ENCODE measurements around the gene ARHGAP44.

ARHGAP44 gene

DNA sequence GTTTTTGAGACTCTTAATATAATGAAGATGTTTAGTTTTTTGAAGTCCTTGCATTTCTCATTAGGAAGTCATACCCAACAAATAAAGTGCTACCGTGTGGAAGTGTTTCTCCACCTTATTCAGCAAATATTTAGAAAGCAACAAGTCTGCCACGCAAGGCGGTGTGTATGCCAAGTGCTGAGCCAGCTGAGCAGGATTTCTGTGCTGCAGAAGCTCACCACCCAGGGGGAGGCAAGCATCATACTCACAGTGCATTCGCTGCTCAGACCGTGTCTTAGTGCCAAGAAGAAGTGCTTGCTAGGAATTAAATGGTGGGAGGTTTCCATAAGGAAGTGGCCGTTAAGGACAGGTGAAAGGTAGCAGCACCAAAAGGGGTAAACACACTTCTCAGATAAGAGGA is 111.2 kb downstream of the ARHGAP44 start:
- DNase-seq (ENCODE audit: low spot score), result no peak

DNA sequence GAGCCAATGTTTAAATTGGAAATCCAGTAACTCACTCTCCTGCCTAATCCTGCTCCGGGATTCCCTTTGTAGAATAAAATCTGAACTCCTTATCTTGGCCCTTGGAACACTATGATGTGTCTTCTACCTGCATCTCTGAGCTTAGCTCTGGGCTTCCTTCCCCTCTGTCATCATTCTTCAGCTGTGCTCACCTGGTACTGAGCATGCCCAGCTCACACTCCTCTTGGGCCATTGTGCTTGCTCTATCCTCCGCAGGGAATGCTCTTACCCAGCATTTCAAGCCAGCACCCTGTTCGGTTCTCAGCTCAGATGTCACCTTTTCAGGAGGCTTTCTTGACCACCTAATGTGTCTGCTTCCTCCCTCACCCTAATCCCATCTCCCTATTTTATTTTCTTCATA is 112.7 kb downstream of the ARHGAP44 start:
- no peak for DNase-seq (ENCODE audit: low spot score)

DNA sequence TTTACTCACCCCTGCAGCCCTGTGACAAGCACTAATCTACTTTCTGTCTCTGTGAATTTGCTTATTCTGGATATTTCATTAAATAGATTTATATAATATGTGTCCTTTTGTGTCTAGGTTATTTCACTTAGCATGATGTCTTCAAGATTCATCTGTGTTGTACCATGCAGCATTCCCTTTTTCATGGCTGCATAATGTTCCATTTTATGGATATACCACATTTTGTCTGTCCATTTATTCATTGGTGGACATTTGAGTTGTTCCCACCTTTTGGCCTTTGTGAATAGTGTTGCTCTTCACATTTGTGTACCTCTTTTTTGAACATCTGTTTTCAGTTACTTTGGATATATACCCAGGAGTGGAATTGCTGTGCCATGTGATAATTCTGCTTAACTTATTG is 118.2 kb downstream of the ARHGAP44 start:
- DNase-seq (ENCODE audit: low spot score), result no peak

DNA sequence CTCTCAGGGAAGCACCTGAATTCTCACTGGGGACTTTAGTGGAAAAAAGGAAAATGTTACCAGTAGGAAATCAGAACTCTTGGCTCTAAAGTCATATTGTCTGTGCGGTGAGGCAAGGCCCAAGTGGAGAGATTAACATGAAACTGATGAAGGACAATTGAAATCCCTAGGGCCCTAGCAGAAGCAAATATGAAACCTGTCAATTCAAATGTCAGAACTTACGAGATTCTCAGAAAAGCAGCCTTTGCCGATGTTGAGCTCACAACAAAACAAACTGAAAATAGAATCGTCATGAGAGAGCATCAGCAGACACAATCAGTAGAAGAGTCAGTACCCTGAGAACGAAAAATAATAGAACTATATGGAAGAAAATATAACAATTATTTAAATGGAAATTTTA is 119.7 kb downstream of the ARHGAP44 start:
- no peak for DNase-seq (ENCODE audit: low spot score)

DNA sequence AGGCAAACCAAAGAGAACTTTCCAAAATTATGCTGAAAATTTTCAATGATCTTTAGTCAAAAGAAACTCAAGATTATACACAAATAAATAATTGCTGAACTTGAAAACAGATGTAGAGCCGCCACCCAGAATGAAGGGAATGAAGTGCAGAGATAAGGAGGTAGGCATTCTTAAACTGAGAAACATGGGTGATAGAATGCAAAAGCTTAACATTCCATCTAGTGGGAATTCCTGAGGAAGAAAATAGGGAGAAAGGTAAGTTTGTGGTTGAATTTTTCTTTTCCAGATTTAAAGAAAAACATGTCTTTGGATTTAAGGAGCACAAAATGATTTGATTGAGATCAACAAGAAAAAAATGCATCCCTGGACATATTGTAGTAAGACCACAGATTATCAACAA is 120.2 kb downstream of the ARHGAP44 start:
- no peak for DNase-seq (ENCODE audit: low spot score)

DNA sequence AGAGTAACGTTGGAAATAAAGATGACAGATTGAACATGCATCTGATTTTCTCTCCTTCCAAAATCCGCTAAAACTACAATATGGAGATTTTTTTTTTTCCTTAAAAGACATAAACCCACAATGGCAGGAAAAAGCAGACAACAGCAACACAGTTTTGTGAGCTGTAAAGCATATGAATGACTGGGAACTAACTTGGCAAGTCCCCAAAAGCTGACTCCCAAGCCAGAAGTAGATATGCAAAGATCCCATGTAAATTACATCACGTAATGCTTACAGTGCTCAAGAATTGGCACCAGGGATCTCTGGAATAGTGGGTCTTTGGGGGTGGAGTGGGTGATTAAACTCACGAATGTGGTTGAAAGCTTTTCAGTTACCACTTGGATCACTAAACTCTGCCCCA is 121.9 kb downstream of the ARHGAP44 start:
- DNase-seq (ENCODE audit: low spot score), result no peak

DNA sequence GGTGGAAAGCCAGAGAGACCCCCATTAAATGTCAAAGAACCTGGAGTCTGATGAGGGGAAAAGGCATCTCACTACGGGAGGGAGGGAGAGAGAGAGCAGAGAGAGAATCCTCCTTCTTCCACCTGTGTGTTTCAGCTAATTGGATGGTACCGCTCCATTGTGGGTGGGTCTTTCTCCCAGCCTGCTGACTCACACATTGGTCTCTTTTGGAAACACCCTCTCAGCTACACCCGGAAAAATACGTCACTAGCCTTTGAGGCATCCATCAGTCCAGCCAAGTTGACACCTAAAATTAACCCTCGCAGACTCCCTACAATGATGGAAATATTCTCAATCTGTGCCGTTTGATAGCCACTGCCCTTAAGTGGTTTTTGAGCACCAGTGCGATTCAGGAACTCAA is 128.1 kb downstream of the ARHGAP44 start:
- DNase-seq (ENCODE audit: low spot score), result no peak

DNA sequence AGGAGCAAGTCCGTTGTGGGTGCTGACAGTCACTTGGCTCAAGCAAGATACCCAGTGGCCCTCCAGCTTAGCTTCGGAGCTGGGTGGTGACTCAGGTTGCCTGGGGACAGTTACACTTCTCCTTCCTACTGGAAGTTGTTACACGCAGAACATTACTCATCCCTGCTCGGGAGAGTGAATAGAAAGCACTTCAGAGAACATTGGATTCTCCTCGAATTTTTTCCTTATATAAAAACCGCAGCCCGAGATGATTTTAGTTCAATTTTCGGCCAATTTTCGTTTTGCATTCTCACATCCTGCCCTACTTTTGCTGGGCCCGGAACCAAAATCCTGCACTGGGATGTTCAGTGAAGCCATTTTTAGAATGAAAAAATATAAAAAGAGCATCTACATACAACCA is 128.8 kb downstream of the ARHGAP44 start:
- DNase-seq (ENCODE audit: low spot score), result no peak

DNA sequence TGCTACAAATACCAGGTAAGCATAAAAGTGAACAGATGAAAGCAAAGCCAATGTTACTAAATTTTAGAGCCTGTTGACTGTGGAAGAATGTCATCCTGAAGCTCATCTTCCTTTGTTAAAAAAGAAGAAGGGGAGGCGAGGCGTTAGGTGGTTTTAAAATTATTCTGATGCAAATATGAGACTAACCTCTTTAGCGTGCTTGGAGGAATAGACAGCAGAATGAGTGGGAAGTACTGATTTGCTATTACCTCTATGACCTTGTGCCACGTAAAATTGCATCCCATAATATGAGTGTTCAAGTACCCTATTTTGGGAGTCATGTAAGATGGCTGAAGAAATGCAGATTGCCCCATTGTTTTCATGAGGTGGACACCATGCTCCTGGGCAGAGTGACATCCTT is 132.8 kb downstream of the ARHGAP44 start:
- DNase-seq (ENCODE audit: low spot score), result no peak

DNA sequence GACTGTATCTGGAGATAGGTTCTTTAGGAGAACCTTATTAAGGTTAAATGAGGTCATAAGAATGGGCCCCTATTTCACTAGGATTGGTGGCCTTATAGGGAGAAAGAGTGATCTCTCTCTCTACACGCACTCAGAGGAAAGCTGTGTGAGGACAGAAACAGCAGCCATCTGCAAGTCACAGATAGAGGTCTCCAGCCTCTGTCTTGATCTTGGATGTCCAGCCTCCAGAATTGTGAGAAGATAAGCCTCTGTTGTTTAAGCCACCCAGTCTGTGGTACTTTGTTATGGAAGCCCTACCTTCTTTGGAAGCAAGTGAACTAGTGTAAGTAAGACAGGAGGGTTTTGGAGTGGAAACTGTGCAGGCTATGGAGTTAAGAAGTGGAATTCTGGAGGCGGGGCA is 135.3 kb downstream of the ARHGAP44 start:
- no peak for DNase-seq (ENCODE audit: low spot score)

DNA sequence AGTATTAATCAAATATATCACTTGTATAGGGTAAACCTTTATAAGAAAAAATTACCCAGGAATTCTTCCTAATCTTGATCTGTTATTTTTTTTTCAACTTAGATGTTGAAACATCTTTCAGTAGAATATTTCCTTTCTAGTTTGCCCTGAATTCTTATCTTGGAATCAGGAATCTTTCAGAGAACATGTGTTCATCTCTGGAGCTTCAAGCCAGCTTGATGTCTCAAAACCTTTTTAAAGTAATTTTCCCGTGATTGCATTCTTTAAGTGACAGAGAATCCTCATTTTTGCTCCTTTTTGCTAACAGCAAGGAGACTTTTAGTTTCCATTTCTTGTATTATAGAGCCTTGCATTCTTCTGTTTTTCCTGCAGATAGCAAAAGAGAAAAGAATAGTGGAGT is 137.7 kb downstream of the ARHGAP44 start:
- DNase-seq (ENCODE audit: low spot score), result no peak

DNA sequence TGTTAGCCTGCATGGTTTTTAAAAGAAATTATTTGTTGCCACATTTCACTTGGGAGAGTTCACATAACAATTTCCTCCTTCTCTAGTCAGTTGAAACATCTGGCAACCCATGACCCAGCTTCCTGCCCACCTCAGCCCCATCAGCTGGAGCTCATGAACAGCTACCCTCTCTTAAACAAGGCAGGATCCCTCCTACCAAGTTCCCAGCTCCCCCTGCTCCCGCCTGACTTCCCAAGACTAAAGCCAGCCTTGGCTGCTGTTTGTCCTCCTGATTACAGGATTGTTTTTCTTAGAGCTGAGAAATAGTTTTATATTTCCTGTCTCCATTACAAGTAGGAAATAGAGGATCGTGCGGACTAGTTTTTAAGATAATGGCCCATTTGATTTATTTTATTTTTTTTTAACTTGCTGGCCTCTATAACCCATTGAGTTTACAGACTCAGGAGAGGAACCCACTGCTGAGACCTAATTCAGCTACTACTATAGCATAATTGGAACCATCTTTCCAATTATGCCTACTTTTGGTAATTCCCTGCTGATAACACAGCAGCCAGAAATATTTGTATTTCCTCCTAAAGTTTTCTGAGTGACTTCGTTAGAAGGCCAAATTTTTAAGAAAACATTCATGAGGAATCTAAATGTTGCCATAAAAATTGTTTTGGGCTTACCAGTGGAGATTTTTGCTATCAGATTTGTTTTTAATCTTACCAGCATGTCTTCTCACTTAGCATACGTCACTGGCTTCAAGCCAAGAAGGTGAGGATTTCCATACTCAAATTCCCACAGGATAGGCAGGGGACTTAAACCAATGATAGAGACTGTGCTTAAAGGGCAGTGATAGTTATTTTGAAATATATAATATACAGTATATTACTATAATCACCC is 138.5 kb downstream of the ARHGAP44 start:
- no peak for DNase-seq (ENCODE audit: low spot score)

DNA sequence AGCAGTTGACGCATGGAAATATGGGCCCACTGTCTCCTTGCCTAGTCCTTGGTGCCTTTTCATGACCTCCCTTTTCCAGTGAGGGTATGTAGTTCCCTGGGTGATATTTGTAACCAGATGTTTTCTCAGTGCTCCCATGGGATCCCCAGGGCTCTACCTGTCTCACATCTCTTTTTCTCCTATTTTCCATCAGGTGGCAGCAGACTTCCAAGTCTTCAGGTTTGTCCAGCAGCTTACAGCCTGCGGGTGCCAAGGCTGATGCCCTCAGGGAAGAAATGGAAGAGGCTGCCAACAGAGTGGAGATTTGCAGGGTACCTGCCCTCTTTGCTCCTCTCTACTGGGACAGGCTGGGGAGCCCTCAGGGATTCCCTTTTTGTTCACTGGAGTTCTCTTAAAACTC is 139.4 kb downstream of the ARHGAP44 start:
- DNase-seq (ENCODE audit: low spot score), result no peak

DNA sequence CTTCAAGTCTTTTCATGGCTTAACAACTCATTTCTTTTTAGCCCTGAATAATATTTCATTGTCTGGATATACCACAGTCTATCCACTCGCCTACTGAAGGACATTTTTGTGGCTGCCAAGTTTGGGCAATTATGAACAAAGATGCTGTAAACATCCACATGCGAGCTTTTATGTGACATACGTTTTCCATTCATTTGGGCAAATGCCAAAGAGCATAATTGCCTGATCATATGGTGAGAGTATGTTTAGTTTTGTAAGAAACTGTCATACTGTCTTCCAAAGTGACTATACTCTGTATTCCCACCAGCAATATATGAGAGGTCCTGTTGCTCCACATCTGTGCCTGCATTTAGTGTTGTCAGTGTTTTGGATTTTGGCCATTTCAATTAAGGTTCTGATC is 147.2 kb downstream of the ARHGAP44 start:
- DNase-seq (ENCODE audit: low spot score), result no peak

DNA sequence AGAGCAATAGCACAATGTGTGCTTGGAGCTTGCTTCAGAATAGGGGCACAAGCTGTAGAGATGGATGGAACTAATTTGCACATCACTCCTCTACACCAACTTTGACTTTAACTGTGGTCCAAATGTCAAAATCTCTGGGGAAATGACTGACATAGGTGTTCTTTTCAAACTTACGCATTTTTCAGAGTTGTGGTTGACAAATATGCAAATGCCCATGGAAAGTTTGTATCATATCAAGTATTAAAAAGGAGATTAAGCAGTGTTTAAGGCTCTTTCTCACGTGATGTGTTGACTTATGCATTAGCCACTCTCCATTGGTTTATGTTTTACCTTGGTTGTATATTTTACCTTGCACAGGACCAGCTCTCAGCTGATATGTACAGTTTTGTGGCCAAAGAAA is 151.4 kb downstream of the ARHGAP44 start:
- DNase-seq (ENCODE audit: low spot score), result no peak

DNA sequence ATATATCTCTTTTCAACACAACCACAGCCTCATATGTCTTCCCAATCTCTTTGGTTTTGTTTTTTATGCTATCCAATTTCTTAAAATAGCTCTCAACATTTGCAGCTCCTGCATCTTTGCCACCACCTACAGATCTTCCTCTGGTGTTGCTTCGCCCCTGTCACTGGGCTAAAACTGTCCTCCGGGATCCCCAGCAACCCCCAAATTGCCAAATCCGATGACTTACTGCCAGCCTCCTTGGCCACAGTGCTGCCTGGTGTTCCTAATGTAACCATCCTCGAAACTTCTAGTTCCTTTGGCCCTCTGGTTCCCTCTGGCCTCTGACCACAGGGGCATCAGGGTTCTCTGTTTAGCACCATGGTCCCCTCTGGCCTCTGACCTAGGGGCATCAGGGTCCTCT is 157.7 kb downstream of the ARHGAP44 start:
- no peak for DNase-seq (ENCODE audit: low spot score)

DNA sequence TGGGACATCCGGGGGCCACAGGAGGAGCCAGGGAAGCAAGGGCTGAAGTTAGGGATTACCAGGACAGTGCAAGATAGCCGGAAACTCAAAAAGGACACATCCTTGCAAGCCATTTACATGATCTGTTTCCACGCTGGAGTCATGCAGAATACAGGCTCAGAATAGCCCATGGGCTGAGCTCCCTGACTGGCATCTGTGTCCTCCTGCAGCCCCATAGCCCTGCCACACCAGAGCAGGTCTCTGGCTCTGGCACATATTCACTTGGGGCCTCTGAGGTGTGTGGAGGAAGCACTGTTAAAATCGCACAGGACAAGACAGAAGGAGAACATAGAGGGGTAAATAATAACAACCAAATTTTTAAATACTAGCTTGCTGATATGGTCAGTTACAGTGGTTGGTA is 162.7 kb downstream of the ARHGAP44 start:
- no peak for DNase-seq (ENCODE audit: low spot score)

DNA sequence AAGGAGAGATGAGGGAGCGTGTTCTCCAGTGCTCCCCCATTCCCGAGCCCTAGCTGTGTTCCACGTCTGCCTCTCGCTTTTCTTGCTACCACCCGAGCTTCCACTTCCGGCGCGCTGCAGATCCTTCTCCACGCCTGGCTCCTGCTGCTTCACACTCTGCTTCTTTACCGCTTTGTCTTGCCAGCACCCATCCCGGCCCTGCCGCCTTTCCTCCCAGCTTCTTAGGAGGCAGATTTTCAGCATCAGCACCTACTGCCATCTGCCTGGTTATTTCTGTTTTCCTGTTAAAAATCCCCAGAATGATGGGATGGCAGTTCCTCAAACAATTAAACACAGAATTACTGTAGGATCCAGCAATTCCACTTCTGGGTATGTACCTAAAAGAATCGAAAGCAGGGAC is 163.9 kb downstream of the ARHGAP44 start:
- no peak for DNase-seq (ENCODE audit: low spot score)

DNA sequence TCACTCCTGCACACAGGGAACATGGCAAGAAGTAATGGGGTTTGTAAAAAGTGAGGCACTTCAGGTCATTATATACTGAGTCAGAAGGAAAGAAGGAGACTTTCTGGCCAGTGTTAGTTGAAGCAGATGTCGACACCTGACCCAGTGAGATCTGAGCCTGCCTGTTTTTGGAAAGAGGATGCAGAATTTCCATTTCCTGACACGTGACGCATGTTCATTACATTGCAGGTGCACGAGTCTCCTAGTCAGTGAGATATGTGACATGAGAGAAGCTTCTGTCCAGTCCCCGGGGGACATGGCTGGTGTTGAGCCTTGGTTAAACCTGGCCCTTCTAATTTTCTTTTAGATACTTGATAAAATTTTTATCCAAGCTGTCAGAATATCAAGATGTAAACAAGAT is 166.2 kb downstream of the ARHGAP44 start:
- DNase-seq (ENCODE audit: low spot score), result no peak

DNA sequence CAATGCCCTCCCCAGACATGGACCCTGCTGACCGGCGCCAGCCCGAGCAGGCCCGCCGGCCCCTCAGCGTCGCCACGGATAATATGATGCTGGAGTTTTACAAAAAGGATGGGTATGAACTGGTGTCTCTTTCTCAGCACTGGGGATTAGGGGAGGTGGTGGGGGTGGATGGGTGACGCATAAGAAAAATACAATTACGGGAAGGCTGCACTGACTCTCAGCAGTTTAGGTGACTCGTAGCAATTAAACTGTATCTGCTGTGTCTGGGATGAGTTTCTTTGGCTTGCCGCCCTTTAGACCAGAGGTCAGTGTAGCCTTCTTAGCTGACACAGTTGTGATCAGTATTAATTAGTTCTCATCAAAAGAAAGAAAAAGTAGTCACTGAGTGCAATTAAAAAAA is 169.5 kb downstream of the ARHGAP44 start:
- DNase-seq (ENCODE audit: low spot score), result no peak

DNA sequence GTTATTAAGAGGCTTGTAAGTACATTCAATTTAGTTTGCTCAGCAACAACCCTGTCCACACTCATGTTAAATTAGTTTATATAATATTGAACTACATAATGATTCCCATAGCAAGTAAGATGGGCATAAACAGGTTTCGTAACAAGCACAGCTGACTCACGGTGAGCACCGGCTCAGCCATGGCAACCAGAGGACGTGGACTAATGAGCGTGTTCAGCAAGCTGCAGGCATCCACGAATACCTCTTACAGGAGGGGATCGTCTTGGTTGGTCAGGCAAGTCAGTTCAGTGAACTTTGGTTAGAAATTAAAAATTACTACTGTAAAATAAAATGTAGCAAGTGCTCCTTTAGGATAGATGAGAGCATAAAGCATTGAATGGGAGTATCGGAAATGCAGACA is 170.1 kb downstream of the ARHGAP44 start:
- DNase-seq (ENCODE audit: low spot score), result no peak

DNA sequence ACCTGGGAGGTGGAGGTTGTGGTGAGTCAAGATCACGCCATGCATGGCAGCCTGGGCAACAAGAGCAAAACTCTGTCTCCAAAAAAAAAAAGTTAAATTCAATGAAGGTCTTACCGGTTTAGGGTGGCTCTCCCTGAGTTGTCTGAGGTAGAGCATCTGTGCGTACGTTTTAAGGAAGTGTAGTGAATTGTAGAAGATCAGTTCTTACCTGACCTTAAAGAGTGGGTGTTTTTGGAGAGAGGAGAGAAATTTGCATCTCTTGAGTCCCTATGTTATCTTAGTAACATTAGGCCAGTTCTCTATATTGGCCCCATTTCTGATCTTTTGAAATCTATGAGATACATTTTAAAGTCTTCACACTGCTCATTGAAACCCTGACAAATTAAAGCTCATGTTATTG is 172.4 kb downstream of the ARHGAP44 start:
- DNase-seq (ENCODE audit: low spot score), result no peak

DNA sequence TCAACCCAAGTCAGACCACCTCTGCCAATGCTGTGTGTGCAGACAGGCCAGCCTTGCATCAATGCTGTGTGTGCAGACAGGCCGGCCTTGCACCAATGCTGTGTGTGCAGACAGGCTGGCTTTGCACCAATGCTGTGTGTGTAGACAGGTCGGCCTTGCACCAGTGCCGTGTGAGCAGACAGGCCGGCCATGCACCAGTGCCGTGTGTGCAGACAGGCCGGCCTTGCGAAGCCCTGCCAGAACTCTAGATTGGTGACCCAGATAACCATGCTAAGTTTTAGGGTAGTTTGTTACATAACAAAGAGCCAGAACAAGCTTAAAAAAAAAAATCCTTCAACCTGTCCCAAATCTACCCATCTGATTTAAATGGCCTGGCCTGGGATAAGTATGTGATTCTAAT is 174.2 kb downstream of the ARHGAP44 start:
- DNase-seq (ENCODE audit: low spot score), result no peak

DNA sequence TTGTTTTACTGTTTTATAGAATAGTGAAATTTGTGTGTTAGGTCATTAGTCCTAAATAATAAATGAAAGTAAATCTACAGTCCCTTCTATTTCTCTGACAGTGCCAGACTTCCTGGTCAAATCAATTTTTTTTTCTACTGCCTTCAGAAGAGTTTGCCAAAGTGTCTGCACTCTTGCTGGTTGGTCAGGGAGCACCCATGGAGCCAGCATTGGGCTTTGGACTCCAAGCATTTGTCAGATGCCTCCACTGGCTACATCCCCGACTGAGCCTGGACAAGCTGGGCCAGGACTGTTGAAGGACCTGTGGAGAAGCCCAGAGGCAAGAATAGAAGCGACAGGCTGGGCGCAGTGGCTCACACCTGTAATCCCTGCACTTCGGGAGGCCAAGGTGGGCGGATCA is 174.9 kb downstream of the ARHGAP44 start:
- DNase-seq (ENCODE audit: low spot score), result no peak
